ENCODE results near the gene YY1. TPM values are rescaled to one million over a fixed set of nuclear protein-coding genes. Genes with fewer than 3 reads are reported as not detected.

Gene YY1
- total RNA-seq, 1 donor from 2014 or later: 79.8 TPM

GRCh38 chr14:100212476-100213333 is 26.2 kb upstream of the YY1 start:
- Mint-ChIP-seq H3K9me3 (no peaks in the 10 kb centered on the region), H3K4me1 (ENCODE audit: unreplicated experiment) (peaks cover 19% of the 10 kb centered on the region), H3K27ac (peak overlapping the region; percentile 31), H3K27me3 (no peaks in the 10 kb centered on the region), H3K36me3 (peaks cover under 1% of the 10 kb centered on the region), H3K4me3 (peak overlapping the region; percentile 70)
- no peak for DNase-seq (ENCODE audit: extremely low spot score, unreplicated experiment)
- TF ChIP-seq, protein P1, sequence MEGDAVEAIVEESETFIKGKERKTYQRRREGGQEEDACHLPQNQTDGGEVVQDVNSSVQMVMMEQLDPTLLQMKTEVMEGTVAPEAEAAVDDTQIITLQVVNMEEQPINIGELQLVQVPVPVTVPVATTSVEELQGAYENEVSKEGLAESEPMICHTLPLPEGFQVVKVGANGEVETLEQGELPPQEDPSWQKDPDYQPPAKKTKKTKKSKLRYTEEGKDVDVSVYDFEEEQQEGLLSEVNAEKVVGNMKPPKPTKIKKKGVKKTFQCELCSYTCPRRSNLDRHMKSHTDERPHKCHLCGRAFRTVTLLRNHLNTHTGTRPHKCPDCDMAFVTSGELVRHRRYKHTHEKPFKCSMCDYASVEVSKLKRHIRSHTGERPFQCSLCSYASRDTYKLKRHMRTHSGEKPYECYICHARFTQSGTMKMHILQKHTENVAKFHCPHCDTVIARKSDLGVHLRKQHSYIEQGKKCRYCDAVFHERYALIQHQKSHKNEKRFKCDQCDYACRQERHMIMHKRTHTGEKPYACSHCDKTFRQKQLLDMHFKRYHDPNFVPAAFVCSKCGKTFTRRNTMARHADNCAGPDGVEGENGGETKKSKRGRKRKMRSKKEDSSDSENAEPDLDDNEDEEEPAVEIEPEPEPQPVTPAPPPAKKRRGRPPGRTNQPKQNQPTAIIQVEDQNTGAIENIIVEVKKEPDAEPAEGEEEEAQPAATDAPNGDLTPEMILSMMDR (conservative IDR thresholded peaks at IDR 0.05): no peak

DNA sequence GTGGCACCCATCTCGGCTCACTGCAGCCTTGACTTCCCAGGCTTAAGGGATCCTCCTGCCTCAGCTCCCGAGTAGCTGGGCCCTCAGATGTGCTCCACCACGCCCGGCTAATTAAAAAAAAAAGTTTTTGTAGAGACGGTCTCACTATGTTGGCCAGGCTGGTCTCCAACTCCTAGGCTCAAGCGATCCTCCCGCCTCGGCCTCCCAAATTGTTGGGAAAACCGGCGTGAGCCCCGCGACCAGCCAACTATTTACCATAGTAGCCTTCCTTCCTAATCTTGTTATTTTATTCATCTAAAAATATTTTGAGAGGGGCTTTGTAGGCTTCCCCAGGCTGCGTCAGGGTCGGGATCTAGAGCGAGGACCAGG is 25.4 kb upstream of the YY1 start:
- TF ChIP-seq, protein P1 (conservative IDR thresholded peaks at IDR 0.05): no peak
- H3K36me3 Mint-ChIP-seq: no peaks in the 10 kb centered on the region
- DNase-seq (ENCODE audit: extremely low spot score, unreplicated experiment): no peak
- H3K4me3 Mint-ChIP-seq: peak overlapping the region; percentile 79
- H3K4me1 Mint-ChIP-seq (ENCODE audit: unreplicated experiment): peaks cover 19% of the 10 kb centered on the region
- H3K27me3 Mint-ChIP-seq: no peaks in the 10 kb centered on the region
- H3K27ac Mint-ChIP-seq: peak overlapping the region; percentile 61
- H3K9me3 Mint-ChIP-seq: no peaks in the 10 kb centered on the region

GRCh38 chr14:100213956-100214769 is 24.8 kb upstream of the YY1 start:
- Mint-ChIP-seq H3K27ac (peak overlapping the region; percentile 98), H3K4me1 (ENCODE audit: unreplicated experiment) (peaks cover 19% of the 10 kb centered on the region), H3K36me3 (no peaks in the 10 kb centered on the region), H3K27me3 (no peaks in the 10 kb centered on the region), H3K4me3 (peak overlapping the region; percentile 79), H3K9me3 (no peaks in the 10 kb centered on the region)
- DNase-seq (ENCODE audit: extremely low spot score, unreplicated experiment): peak; percentile 88
- TF ChIP-seq, protein P1 (conservative IDR thresholded peaks at IDR 0.05): no peak

DNA sequence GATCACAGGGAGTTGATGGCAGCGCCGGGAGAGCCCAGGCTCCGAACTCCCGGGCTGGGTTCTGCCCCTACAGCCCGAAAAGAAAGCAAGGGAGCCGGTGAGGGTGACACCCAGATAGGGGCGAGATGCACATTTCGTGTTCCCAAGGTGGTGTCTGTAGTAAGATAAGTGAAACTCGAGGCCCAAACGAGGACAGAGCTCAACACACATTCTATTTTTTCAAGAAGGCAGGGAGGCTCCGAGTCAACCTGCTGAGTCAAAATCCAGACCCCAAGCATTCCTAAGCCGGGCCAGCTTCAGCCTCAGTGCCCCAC is 24.2 kb upstream of the YY1 start:
- no peaks in the 10 kb centered on the region for H3K36me3 Mint-ChIP-seq
- H3K27ac Mint-ChIP-seq: peak overlapping the region; percentile 98
- peaks cover 19% of the 10 kb centered on the region for H3K4me1 Mint-ChIP-seq (ENCODE audit: unreplicated experiment)
- TF ChIP-seq, protein P1 (conservative IDR thresholded peaks at IDR 0.05): no peak
- no peak for DNase-seq (ENCODE audit: extremely low spot score, unreplicated experiment)
- peak overlapping the region; percentile 79 for H3K4me3 Mint-ChIP-seq
- no peaks in the 10 kb centered on the region for H3K27me3 Mint-ChIP-seq
- H3K9me3 Mint-ChIP-seq: no peaks in the 10 kb centered on the region

DNA sequence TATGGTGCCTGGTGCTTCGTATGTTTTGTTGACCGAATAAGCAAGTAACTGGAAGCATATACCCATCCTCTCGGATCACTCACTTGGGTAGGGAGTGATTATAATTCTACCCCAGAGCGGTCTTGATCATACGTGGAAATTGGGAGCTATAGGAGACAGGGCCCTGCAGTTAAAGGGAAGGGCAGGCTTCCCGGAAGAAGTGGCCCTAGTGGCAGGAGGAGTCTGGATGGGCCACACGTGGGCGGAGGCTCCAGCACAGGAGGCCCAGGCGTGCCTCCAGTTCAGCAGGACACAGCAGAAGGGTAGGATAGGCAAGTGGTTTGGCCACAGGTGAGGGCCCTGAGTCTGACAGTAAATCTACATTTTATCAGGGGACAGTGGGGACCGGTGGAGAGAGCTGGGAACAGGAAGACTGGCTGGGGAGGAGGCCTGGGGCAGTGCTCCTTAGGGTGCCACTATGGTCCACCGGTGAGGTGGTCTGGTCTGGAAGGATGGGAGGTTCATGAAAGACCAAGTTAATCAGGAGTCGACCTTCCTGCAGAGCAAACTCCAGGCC is 23.5 kb upstream of the YY1 start:
- Mint-ChIP-seq H3K4me3 (peak overlapping the region; percentile 79), H3K36me3 (no peaks in the 10 kb centered on the region)

More for the DNA sequence above, 23.5 kb upstream of the YY1 start:
- Mint-ChIP-seq H3K27ac (peak overlapping the region; percentile 98), H3K9me3 (no peaks in the 10 kb centered on the region), H3K27me3 (no peaks in the 10 kb centered on the region), H3K4me1 (ENCODE audit: unreplicated experiment) (peaks cover 19% of the 10 kb centered on the region)
- TF ChIP-seq, protein P1 (conservative IDR thresholded peaks at IDR 0.05): no peak
- no peak for DNase-seq (ENCODE audit: extremely low spot score, unreplicated experiment)

Data from type B pancreatic cell (in vitro differentiated cells).